ENCODE results near the gene BLOC1S1.

BLOC1S1 gene

GRCh38 chr12:55733021-55733555 lies 17.2 kb downstream of the BLOC1S1 start:
- no peaks in the 10 kb centered on the region for H3K9me2 ChIP-seq (replicated peaks; ENCODE audit: low read depth, low read length)
- H3K79me2 ChIP-seq (ENCODE audit: insufficient read depth, low read length) = peaks cover 19% of the 10 kb centered on the region
- no peak overlapping the region for H3K9ac ChIP-seq (ENCODE audit: low read depth, low read length, poor library complexity, severe bottlenecking)
- H3K36me3 ChIP-seq (ENCODE audit: insufficient read depth, low read length) = no peaks in the 10 kb centered on the region
- peaks cover under 1% of the 10 kb centered on the region for H4K20me1 ChIP-seq (ENCODE audit: insufficient read depth, low read length, poor library complexity, severe bottlenecking)
- H3F3A ChIP-seq (ENCODE audit: low read depth) = peaks cover 12% of the 10 kb centered on the region
- H3K4me2 ChIP-seq (ENCODE audit: low read depth, low read length, poor library complexity, severe bottlenecking) = no peak overlapping the region
- TF ChIP-seq EZH2phosphoT487 (IDR thresholded peaks at IDR 0.05; ENCODE audit: borderline replicate concordance) (no peak), CTCF (conservative IDR thresholded peaks at IDR 0.05; ENCODE audit: low read length) (no peak)
- H3K27me3 ChIP-seq (ENCODE audit: insufficient read depth, low read length, poor library complexity, severe bottlenecking) = no peaks in the 10 kb centered on the region
- no peak overlapping the region for H3K4me3 ChIP-seq (ENCODE audit: low read length, poor library complexity, severe bottlenecking)
- H2AFZ ChIP-seq (ENCODE audit: low read length) = no peak overlapping the region
- H3K9me3 ChIP-seq (ENCODE audit: insufficient read depth, low read depth, low read length) = no peaks in the 10 kb centered on the region
- peaks cover 33% of the 10 kb centered on the region for H3K4me1 ChIP-seq (ENCODE audit: insufficient read depth, low read length, poor library complexity, severe bottlenecking)

DNA sequence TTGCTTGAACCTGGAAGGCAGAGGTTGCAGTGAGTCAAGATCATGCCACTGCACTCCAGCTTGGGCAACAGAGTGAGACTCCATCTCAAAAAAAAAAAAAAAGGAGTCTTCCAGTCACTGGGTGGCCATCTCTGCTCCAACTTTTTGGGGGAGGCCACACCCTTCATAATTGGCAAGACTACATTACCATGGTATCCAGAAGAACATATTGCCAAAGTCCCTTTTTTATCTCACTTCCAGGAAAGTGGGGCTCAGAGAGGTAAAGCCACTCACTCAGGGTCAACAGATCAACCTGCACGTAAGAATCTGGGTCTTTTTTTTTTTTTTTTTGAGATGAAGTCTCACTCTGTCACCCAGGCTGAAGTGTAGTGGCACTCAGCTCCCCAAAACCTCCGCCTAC lies 18.0 kb downstream of the BLOC1S1 start:
- Histone ChIP-seq H3K27me3 (ENCODE audit: insufficient read depth, low read length, poor library complexity, severe bottlenecking) (no peaks in the 10 kb centered on the region), H3K36me3 (ENCODE audit: insufficient read depth, low read length) (no peaks in the 10 kb centered on the region), H3K9ac (ENCODE audit: low read depth, low read length, poor library complexity, severe bottlenecking) (no peak overlapping the region), H3F3A (ENCODE audit: low read depth) (peaks cover 12% of the 10 kb centered on the region), H3K4me2 (ENCODE audit: low read depth, low read length, poor library complexity, severe bottlenecking) (no peak overlapping the region), H3K4me3 (ENCODE audit: low read length, poor library complexity, severe bottlenecking) (no peak overlapping the region), H3K79me2 (ENCODE audit: insufficient read depth, low read length) (peaks cover 13% of the 10 kb centered on the region), H2AFZ (ENCODE audit: low read length) (no peak overlapping the region), H3K4me1 (ENCODE audit: insufficient read depth, low read length, poor library complexity, severe bottlenecking) (peaks cover 36% of the 10 kb centered on the region), H3K9me2 (replicated peaks; ENCODE audit: low read depth, low read length) (no peaks in the 10 kb centered on the region), H4K20me1 (ENCODE audit: insufficient read depth, low read length, poor library complexity, severe bottlenecking) (no peaks in the 10 kb centered on the region), H3K9me3 (ENCODE audit: insufficient read depth, low read depth, low read length) (no peaks in the 10 kb centered on the region)
- TF ChIP-seq CTCF (conservative IDR thresholded peaks at IDR 0.05; ENCODE audit: low read length) = no peak

- Histone ChIP-seq H3K36me3 (ENCODE audit: insufficient read depth, low read length) (no peaks in the 10 kb centered on the region), H3K9me2 (replicated peaks; ENCODE audit: low read depth, low read length) (no peaks in the 10 kb centered on the region), H2AFZ (ENCODE audit: low read length) (no peak overlapping the region), H3K79me2 (ENCODE audit: insufficient read depth, low read length) (peaks cover 13% of the 10 kb centered on the region), H3K27me3 (ENCODE audit: insufficient read depth, low read length, poor library complexity, severe bottlenecking) (no peaks in the 10 kb centered on the region), H3F3A (ENCODE audit: low read depth) (peaks cover 12% of the 10 kb centered on the region), H3K4me3 (ENCODE audit: low read length, poor library complexity, severe bottlenecking) (no peak overlapping the region), H3K4me2 (ENCODE audit: low read depth, low read length, poor library complexity, severe bottlenecking) (no peak overlapping the region), H3K4me1 (ENCODE audit: insufficient read depth, low read length, poor library complexity, severe bottlenecking) (peaks cover 36% of the 10 kb centered on the region), H3K9me3 (ENCODE audit: insufficient read depth, low read depth, low read length) (no peaks in the 10 kb centered on the region), H4K20me1 (ENCODE audit: insufficient read depth, low read length, poor library complexity, severe bottlenecking) (no peaks in the 10 kb centered on the region), H3K9ac (ENCODE audit: low read depth, low read length, poor library complexity, severe bottlenecking) (no peak overlapping the region)
- TF ChIP-seq CTCF (conservative IDR thresholded peaks at IDR 0.05; ENCODE audit: low read length) (no peak), EZH2phosphoT487 (IDR thresholded peaks at IDR 0.05; ENCODE audit: borderline replicate concordance) (no peak)
These were observed 18.7 kb downstream of the BLOC1S1 start for GRCh38 chr12:55734595-55734994.
